IPS DF 4.7 (cell line): ENCODE measurements around the gene UBE2A.

ENCODE experiments used
- DNase-seq: peaks from one replicate; pipeline ENCODE4 v3.0.0-alpha.2; 2013; ENCODE audit warnings: low spot score; ENCODE audit errors: extremely low read depth

UBE2A gene

DNA sequence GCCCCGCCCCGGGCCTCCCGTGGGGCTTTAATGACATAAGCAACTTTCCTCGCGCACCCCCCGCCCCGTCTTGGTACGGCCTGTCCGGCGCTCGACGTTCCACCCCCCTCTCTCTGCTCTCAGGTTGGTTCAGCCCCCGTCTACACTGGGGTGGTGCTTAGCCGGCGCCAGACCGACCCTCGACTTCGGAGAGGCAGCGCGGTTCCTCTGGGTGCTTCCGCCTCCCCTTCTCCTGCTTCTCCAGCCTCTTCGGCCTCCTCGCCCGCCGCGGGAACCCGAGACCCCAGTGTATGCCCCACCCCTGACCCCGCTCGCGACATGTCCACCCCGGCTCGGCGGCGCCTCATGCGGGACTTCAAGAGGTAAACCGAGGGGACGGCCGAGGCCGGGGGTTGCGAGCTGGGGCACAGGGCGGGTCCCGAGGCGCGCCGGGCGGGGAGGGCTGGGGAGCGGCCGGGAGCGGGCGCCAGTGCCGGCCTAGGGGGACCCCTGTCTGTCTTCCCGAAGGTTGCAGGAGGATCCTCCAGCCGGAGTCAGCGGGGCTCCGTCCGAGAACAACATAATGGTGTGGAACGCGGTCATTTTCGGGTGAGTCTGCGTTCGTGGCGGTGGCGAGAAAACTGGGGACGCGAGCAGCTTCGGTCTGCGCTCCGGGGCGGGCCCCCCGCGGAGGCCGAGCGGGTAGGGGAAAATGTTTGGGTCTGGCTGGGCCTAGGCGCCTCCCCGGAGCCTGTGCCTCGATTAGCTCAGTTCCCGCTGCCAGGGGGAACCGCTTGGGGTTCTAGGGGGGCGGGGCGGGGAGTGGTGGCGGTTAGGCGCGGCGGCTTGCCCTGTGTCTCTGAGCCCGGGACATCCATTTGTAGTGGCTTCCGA lies at the start of gene UBE2A:
Gene UBE2A, plus strand, starts transcription at position 170 of the 873 bp plus-strand sequence. Its CDS starts 149 bp downstream, at position 319.
- peak; percentile 25 for DNase-seq

GRCh38 chrX:119529345-119530276 lies 44.8 kb upstream of the UBE2A start:
- no peak for DNase-seq

GRCh38 chrX:119537487-119537886 lies 36.9 kb upstream of the UBE2A start:
- no peak for DNase-seq

DNA sequence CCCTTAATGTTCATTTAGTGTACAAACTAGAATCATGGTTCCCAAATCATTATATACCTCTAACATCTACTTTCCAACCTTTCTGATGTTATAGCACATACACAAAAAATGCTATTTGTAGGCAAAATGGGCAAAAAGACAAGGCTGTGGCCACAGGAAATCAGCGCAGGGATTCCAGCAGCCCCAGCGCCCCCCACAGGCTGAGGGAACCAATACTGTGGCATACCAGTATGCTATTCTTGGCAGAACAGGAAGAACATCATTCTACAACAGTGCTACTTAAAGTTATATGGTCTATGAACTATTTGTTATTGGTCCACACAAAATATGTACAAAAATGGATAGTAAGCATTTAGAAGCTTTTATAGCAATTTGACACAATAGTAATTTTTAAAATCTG lies 34.5 kb upstream of the UBE2A start:
- no peak for DNase-seq

- DNase-seq, result no peak
These were observed 33.2 kb upstream of the UBE2A start for GRCh38 chrX:119541188-119541587.

GRCh38 chrX:119549327-119550016 lies 24.9 kb upstream of the UBE2A start:
- DNase-seq, result no peak

DNA sequence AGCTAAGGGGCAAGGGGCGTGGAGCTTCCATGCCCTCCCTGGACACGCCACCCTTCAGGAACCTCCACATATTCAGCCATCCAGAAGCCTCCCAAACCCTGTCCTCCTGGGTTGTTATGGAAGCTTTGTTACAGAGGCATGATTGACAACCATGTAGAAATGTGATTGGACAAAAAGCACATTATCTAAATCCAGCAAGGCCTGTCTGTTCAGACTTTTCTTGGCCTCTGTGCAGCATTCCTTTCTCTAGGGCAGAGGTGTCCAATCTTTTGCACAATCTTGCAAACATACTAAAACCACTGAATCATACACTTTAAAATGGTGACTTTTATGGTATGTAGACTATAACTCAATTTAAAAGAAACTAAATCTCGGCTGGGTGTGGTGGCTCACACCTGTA lies 21.9 kb upstream of the UBE2A start:
- no peak for DNase-seq

- peak; percentile 60 for DNase-seq
These were observed 9.2 kb upstream of the UBE2A start, which contains the start of gene STEEP1 for GRCh38 chrX:119565107-119565663. Gene STEEP1, minus strand, starts transcription at chrX:119565409. Its CDS starts 54 bp downstream, at chrX:119565355.

DNA sequence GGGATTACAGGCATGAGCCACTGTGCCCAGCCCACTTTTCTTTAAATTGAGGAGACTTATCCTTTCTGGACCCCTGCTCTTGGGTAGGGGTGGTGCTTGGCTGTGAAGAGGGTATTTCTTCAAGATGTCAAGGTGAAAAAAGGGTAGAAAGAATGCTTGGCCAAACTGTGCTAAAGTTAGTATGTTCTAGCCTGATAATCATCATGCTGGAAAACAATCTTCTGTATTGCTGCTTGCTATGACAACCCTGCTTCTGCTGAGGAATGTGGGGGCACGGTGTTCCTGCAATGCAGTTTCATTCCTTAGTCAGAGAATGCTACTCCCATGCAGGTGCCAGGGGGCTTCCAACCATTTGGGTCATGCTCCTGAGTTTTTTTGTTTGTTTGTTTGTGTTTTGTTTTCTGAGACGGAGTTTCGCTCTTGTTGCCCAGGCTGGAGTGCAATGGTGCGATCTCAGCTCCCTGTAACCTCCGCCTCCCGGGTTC lies 4.0 kb upstream of the UBE2A start:
- DNase-seq, result no peak

DNA sequence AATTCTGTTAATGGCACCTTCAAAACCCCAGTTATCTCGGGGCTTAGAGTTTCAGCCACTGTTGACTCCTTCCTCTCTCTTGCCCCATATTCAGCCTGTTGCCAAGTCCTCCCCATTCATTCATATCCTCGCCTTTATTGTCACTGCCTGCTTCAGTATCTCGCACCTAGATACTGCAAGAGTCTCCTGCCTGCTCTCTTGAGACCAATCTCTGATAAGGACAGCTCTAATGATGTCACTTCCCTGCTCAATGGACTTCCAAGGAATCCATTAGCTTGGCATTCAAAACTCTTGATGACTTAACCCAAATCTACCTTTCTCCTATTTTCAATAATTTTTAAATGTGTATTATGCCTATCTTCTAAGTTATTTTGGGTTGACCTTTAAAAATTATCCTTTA lies 1.1 kb upstream of the UBE2A start:
- DNase-seq, result no peak

DNA sequence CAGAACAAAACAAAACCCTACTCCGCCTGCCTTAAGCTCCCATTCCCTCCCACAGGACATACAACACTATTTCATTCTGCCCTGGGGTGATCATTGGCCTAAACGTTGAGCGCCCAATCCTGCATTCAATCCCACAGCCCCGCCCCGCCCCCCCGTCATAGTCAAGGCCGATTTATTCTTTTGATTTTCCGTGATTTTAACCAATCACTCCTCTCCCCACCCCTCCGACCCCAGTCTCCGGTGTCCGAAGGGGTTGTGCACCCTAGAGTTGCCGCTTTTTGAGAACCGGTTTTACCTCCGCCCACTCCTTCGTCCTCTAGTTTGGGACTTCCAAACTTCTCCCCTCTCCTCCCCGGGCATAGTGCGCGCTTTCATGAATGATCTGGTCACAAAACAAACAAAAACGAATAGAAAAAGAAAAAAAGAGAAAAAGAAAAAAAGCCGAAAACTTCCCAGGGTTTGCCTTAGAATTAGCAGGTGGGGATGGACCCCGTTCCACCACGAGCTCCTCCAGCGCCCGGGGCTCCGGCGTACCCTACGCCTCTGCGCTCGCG lies 446 bp upstream of the UBE2A start:
- DNase-seq, result no peak

- no peak for DNase-seq
These were observed 5.1 kb downstream of the UBE2A start for GRCh38 chrX:119579414-119579813.

DNA sequence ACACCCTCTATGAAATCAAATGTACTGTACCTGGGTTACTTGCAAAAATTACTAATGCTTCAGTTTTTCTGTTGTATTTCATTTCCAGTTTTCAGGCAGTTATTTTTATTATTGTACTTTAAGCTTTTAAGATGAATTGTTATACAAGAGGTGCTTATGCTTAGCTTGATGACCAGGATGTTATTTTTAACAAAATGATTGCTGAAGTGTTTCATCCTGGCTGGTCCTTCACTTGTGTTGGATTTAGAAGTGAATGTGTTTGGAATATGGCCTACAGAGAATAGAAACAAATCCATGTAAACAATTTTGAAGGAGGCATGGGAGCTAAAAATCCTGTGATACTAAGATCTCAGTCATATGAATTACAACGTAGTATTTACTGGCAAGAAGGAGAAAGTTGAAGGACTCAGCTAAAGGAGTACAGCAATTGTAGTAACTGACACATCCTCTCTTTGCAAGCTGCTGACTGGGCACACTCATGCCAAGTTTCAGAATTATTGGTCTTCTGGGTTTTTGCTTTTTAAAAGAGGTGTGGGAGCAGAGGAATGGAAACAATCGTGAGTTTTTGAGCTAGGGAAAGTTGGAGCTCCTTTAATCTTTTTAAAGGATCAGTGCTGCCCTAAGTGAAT lies 9.2 kb downstream of the UBE2A start:
- no peak for DNase-seq

DNA sequence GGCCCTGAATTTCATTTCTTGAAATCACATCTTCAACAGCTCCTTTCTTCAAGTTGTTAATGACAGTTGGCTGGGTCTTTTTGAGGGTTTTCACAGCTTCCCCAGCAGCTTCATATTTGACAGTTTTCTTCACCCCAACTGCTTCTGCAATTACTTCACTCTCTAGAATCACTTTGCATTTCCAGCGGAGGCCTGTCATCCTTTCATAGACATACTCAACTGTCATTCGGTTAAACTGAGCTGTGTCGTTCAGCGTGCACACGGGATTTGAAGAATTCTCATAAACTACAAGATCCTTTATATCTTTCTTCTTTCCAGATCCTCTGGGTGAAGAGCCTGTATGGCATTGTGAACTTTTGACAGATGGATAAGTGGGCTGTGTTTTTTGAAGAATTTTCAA lies 15.4 kb downstream of the UBE2A start:
- no peak for DNase-seq

GRCh38 chrX:119602701-119603255 lies 28.4 kb downstream of the UBE2A start:
- no peak for DNase-seq

DNA sequence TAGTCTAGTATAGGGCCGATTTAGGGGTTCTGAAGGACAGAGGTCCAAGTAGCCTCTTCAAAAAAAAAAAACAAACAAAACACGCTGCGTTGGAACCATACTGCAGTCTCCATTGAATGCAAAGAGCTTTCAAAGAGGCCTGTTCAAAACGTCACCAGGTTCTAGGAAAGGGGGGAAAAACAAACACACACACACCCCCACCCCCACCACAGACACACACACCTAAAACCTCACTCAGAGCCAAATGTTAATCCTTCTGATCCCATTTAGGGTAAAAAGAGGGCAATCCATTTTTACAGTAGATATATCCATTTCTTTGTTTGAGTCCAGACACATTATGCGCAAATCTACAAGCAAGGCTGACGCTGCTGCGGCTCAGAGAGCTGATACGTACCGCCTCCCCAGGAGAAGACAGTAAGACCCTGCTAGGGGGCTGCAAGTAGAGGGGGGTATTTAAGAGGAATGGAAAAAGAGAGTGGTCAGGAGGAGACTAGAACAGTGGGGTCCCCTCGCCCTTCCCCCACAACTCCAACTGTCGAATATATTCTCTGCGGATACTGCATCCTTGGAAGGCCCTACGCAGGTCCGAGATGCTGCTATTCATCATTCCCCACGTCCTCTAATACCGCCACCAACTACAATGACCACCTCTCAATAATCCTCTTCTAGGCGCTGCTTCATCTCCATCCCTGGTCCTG lies 30.6 kb downstream of the UBE2A start:
- no peak for DNase-seq

DNA sequence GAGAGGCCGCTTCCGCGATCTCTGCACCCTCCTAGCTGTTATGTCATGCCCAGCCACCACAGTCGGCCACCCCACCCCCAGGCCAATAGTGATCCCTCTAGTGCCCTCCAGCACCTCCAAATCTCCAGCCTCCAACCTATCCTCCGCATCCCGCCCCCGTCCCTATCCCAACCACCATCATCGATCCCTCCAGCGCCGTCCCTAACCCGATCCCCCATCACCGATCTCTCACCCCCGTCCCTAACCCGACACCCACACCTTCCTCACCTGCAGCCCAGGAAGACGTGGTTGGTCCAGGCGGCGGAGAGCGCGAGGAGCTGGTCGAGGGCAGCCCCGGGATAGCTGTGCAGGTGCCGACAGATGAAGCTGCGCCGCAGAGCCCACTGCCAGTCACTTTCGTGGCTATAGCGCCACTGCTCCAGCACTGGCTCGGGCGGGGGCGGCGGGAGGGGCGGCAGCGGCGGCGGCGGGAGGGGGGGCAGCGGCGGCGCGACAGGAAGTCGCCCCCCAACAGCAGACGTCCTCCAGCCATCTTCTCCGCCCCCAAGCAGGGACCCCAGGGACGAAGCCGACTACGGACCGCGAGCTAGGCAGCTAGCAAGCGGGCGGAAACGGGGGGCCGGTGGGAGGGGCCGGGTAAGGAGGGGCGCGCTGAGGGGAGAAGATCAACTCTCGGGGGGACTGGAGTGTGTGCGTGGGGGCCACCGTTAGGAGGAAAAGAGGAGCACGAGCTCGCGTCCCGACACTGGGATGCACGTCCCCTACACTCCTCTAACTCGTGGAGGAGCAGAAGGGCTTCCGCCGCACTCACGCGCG lies 31.3 kb downstream of the UBE2A start:
- DNase-seq, result no peak

- DNase-seq, result peak; percentile 58
These were observed 32.1 kb downstream of the UBE2A start, which contains the start of gene NKRF for GRCh38 chrX:119606280-119607017. Gene NKRF, minus strand, starts transcription at chrX:119606424.
